H1 (cell line): ENCODE data around the gene DCAF17. TPM values are rescaled to one million over a fixed set of nuclear protein-coding genes. Genes with fewer than 3 reads are reported as not detected.

Experiments used
- CTCF ChIA-PET: fragments of 300-600 bp; sonication (Branson Sonifier 250); formaldehyde crosslinking; loops from one replicate; lab custom pipeline; 2021; ENCODE audit not compliant: partially characterized antibody; lab: Charles Lee
- POLR2A ChIA-PET: fragments of 300-600 bp; sonication (Branson Sonifier 250); formaldehyde crosslinking; loops from one replicate; lab custom pipeline; 2021; ENCODE audit warnings: inconsistent platforms; ENCODE audit not compliant: partially characterized antibody; lab: Charles Lee
- DNase-seq, 2 experiments: peaks; one replicate each; pipeline versions ENCODE4 v3.0.0 to v3.0.0-alpha.2; 2010 to 2022; ENCODE audit warnings: low spot score in 2 of 2, low read depth in 1 of 2, mixed read lengths in 1 of 2
- FAIRE-seq: peaks from 2 replicates; lab custom pipeline; 2011; peaks lifted over from hg19 to GRCh38; lab: Jason Lieb, UNC
- H2AFZ ChIP-seq: 2 replicates; pipeline ENCODE4 v1.8.1; 2012; ENCODE audit warnings: low read length, inconsistent platforms
- H2AK5ac ChIP-seq: 2 replicates; pipeline ENCODE4 v1.6.1; 2013; ENCODE audit warnings: low read depth, low read length
- H2BK120ac ChIP-seq: replicated peaks from 2 replicates; pipeline ENCODE3; 2013; ENCODE audit warnings: low read depth, low read length, inconsistent platforms
- H2BK12ac ChIP-seq: 2 replicates; pipeline ENCODE4 v1.6.1; 2013; ENCODE audit warnings: low read depth, low read length
- H2BK15ac ChIP-seq: 2 replicates; pipeline ENCODE4 v1.6.1; 2013; ENCODE audit warnings: low read length
- H2BK20ac ChIP-seq: 2 replicates; pipeline ENCODE4 v1.6.1; 2013; ENCODE audit warnings: low read length
- H2BK5ac ChIP-seq: 2 replicates; pipeline ENCODE4 v1.6.1; 2013; ENCODE audit warnings: low read depth, low read length
- H3K14ac ChIP-seq: 2 replicates; pipeline ENCODE4 v1.6.1; 2013; ENCODE audit warnings: inconsistent platforms; ENCODE audit not compliant: insufficient read length
- H3K18ac ChIP-seq: 2 replicates; pipeline ENCODE4 v1.6.1; 2013; ENCODE audit warnings: low read length; ENCODE audit errors: extremely low read depth
- H3K23ac ChIP-seq: 2 replicates; pipeline ENCODE4 v1.6.1; 2013; ENCODE audit warnings: inconsistent platforms; ENCODE audit not compliant: insufficient read length
- H3K23me2 ChIP-seq: 2 replicates; pipeline ENCODE4 v1.6.1; 2013; ENCODE audit warnings: low read depth, low read length
- H3K27ac ChIP-seq: 2 replicates; pipeline ENCODE4 v1.6.1; 2011; ENCODE audit warnings: low read depth, low read length, inconsistent platforms
- H3K27me3 ChIP-seq, 4 experiments: replicated peaks in 1 of 4; 1 replicate in 1 of 4; 2 replicates in 3 of 4; pipeline versions ENCODE4 v1.6.1 to v1.8.1; 2011 to 2013; ENCODE audit warnings: low read length in 3 of 4, mild to moderate bottlenecking in 3 of 4, inconsistent platforms in 2 of 4, mixed read lengths in 2 of 4, moderate library complexity in 1 of 4; ENCODE audit not compliant: control insufficient read depth in 3 of 4, insufficient read depth in 3 of 4; ENCODE audit errors: extremely low read depth in 1 of 4
- H3K36me3 ChIP-seq, 4 experiments: 2 replicates each; pipeline versions ENCODE4 v1.6.1 to v1.8.1; 2011 to 2013; ENCODE audit warnings: mild to moderate bottlenecking in 4 of 4, low read length in 3 of 4, moderate library complexity in 2 of 4, control low read depth in 1 of 4, inconsistent platforms in 1 of 4; ENCODE audit not compliant: insufficient read depth in 4 of 4, control insufficient read depth in 2 of 4
- H3K4ac ChIP-seq: replicated peaks from 2 replicates; pipeline ENCODE3; 2013; ENCODE audit warnings: low read length, low read depth, mixed read lengths, inconsistent platforms; ENCODE audit not compliant: insufficient read length
- H3K4me1 ChIP-seq, 4 experiments: replicated peaks in 1 of 4; 1 replicate in 1 of 4; 2 replicates in 3 of 4; pipeline versions ENCODE4 v1.6.1 to v1.8.1; 2011 to 2013; ENCODE audit warnings: low read length in 3 of 4, inconsistent platforms in 2 of 4, mixed read lengths in 1 of 4; ENCODE audit not compliant: insufficient read depth in 4 of 4, control insufficient read depth in 3 of 4
- H3K4me2 ChIP-seq, 2 experiments: 2 replicates each; pipeline versions ENCODE4 v1.6.1 to v1.8.1; 2011 to 2013; ENCODE audit warnings: low read depth in 2 of 2, low read length in 2 of 2, control low read depth in 1 of 2, inconsistent platforms in 1 of 2, mild to moderate bottlenecking in 1 of 2; ENCODE audit not compliant: insufficient read depth in 1 of 2
- H3K4me3 ChIP-seq, 4 experiments: fragments of 200-600, 300-600 bp in 1 of 4; sonication (generic), shearing (Covaris generic), sonication (Bioruptor Twin) in 1 of 4; 2 replicates each; pipeline versions ENCODE4 v1.5.1 to v1.8.1; 2011 to 2016; ENCODE audit warnings: low read length in 4 of 4, low read depth in 3 of 4, control low read depth in 2 of 4, inconsistent platforms in 2 of 4, mild to moderate bottlenecking in 2 of 4, mixed read lengths in 1 of 4, moderate library complexity in 1 of 4; ENCODE audit not compliant: insufficient read depth in 2 of 4; ENCODE audit errors: extremely low read depth in 1 of 4
- H3K56ac ChIP-seq: replicated peaks from 2 replicates; pipeline ENCODE3; 2013; ENCODE audit warnings: low read depth, mild to moderate bottlenecking, mixed read lengths, low read length, inconsistent platforms; ENCODE audit not compliant: insufficient read length
- H3K79me1 ChIP-seq: 2 replicates; pipeline ENCODE4 v1.6.1; 2013; ENCODE audit warnings: low read depth, low read length, control low read depth
- H3K79me2 ChIP-seq, 2 experiments: 2 replicates each; pipeline versions ENCODE4 v1.6.1 to v1.8.1; 2012 to 2013; ENCODE audit warnings: low read length in 2 of 2, mild to moderate bottlenecking in 2 of 2, inconsistent platforms in 1 of 2; ENCODE audit not compliant: insufficient read depth in 2 of 2, control insufficient read depth in 1 of 2
- H3K9ac ChIP-seq, 4 experiments: replicated peaks in 1 of 4; 1 replicate in 1 of 4; 2 replicates in 3 of 4; pipeline versions ENCODE4 v1.6.1 to v1.8.1; 2011 to 2013; ENCODE audit warnings: low read depth in 3 of 4, low read length in 3 of 4, control low read depth in 2 of 4, mild to moderate bottlenecking in 2 of 4, moderate library complexity in 2 of 4, inconsistent platforms in 1 of 4; ENCODE audit errors: extremely low read depth in 1 of 4
- H3K9me3 ChIP-seq, 2 experiments: 2 replicates each; pipeline versions ENCODE4 v1.6.1 to v1.8.1; 2012 to 2013; ENCODE audit warnings: mild to moderate bottlenecking in 2 of 2, moderate library complexity in 2 of 2, control low read depth in 1 of 2, inconsistent platforms in 1 of 2, low read depth in 1 of 2, low read length in 1 of 2, mixed read lengths in 1 of 2; ENCODE audit not compliant: insufficient read depth in 2 of 2
- H4K20me1 ChIP-seq, 2 experiments: replicated peaks in 1 of 2; 2 replicates each; pipeline versions ENCODE3 to v1.8.1; 2011 to 2013; ENCODE audit warnings: inconsistent platforms in 2 of 2, low read length in 2 of 2, mild to moderate bottlenecking in 1 of 2; ENCODE audit not compliant: insufficient read depth in 2 of 2, control insufficient read depth in 1 of 2
- H4K5ac ChIP-seq: 2 replicates; pipeline ENCODE4 v1.6.1; 2013; ENCODE audit warnings: low read length, low read depth, mixed read lengths, inconsistent platforms; ENCODE audit not compliant: insufficient read length
- H4K8ac ChIP-seq: 2 replicates; pipeline ENCODE4 v1.8.0; 2013; ENCODE audit warnings: mild to moderate bottlenecking, moderate library complexity, low read length, inconsistent platforms; ENCODE audit not compliant: insufficient read depth; ENCODE audit errors: extremely low read depth
- H4K91ac ChIP-seq: replicated peaks from 2 replicates; pipeline ENCODE3; 2013; ENCODE audit warnings: low read length, mixed read lengths, inconsistent platforms; ENCODE audit not compliant: insufficient read length
- NANOG ChIP-seq: IDR thresholded peaks from 2 replicates; pipeline ENCODE4 v1.6.1; 2011; ENCODE audit warnings: low read length, low read depth, mild to moderate bottlenecking, inconsistent platforms; ENCODE audit not compliant: insufficient read depth, poor library complexity, severe bottlenecking
- WGBS, 2 experiments: shearing (Covaris generic) in 1 of 2; methylation state at CpG; one replicate each; pipeline versions ENCODE4 v1.1.6 to v1.1.7; 2013 to 2015; ENCODE audit warnings: low lambda C conversion rate in 2 of 2, mixed read lengths in 2 of 2, inconsistent platforms in 1 of 2, low coverage in 1 of 2, missing lambda C conversion rate in 1 of 2; ENCODE audit not compliant: insufficient replicate concordance in 2 of 2, insufficient coverage in 1 of 2, insufficient read length in 1 of 2; ENCODE audit errors: extremely low coverage in 1 of 2, missing lambda C conversion rate in 1 of 2; 5-methylcytosine and 5-hydroxymethylcytosine counted together
- polyA plus RNA-seq, 7 experiments: library from polyadenylated mRNA; depleted of rRNA in 3 of 7; stranded (reverse) in 5 of 7; unstranded in 2 of 7; fragments of >200 nt in 5 of 7; fragments of 200-250 nt in 2 of 7; gene quantifications; 1 replicate in 5 of 7; 2 replicates in 1 of 7; 4 replicates in 1 of 7; pipeline versions ENCODE4 v1.2.1 to v1.2.3, GENCODE V29; 2011 to 2013; ENCODE audit warnings: missing spikeins in 2 of 7, mixed read lengths in 2 of 7
- total RNA-seq: library from RNA; stranded (reverse); fragmentation: NEBNext Ultra II Directional; extraction: Animal tissue kit (Norgen Biotek cat#: 25700); gene quantifications from 2 replicates; pipeline ENCODE4 v1.2.1, GENCODE V29; 2021

DCAF17 gene
- total and polyA plus RNA-seq, 2 of the 8 experiments (the other 6 are each of a cell fraction or from before 2014, with no cell fraction given), result 10.7 to 30.0 TPM

GRCh38 chr2:171479154-171479814 lies 45.3 kb downstream of the DCAF17 start:
- Histone ChIP-seq H3K36me3 (peaks cover 1 to 30% (median 2%) of the 10 kb centered on the region in 4 experiments; a peak in 4 of 8 replicates), H3K27ac (no peak overlapping the region), H3K79me1 (no peaks in the 10 kb centered on the region), H2BK120ac (no peak overlapping the region), H2BK15ac (no peak overlapping the region), H4K91ac (no peak overlapping the region), H3K4me3 (no peak overlapping the region), H3K56ac (no peak overlapping the region), H3K27me3 (no peaks in the 10 kb centered on the region), H2AK5ac (no peak overlapping the region), H3K18ac (no peak overlapping the region), H2BK5ac (no peak overlapping the region), H3K4ac (no peak overlapping the region), H2AFZ (no peak overlapping the region), H3K14ac (no peak overlapping the region), H3K4me2 (no peak overlapping the region), H3K23me2 (no peaks in the 10 kb centered on the region), H3K23ac (no peak overlapping the region), H2BK20ac (no peak overlapping the region), H2BK12ac (no peak overlapping the region), H4K8ac (no peak overlapping the region), H4K5ac (no peak overlapping the region), H3K79me2 (no peaks in the 10 kb centered on the region), H3K4me1 (peaks cover 0 to 7% (median 4%) of the 10 kb centered on the region in 4 experiments; a peak in 5 of 7 replicates), H3K9ac (no peak overlapping the region), H3K9me3 (no peaks in the 10 kb centered on the region), H4K20me1 (no peaks in the 10 kb centered on the region)
- POLR2A ChIA-PET, result interaction anchor here (0.9 kb wide), 1 partner anchor 43 kb away, joined by 4 read pairs; the partner anchor contains the start of gene CYBRD1
- FAIRE-seq (no peak), DNase-seq (no peak)
- CTCF ChIA-PET, result no interaction called here
- TF ChIP-seq NANOG, result no peak
- 84% methylated on average over 3 of the region's 3 CpGs; no CpG with 5 or more reads in 1 of the 2 experiments for WGBS, 2 experiments
